Stimulated activated CD8-positive, alpha-beta memory T cell treated with anti-CD3 and anti-CD28 coated beads, Interleukin-7, amount 100 ng/mL, for 4 hours (primary cell): ENCODE results near the gene RAB7B.

Source experiments
- DNase-seq, 2 donors: peaks; one replicate each; pipeline ENCODE4 v3.0.0-alpha.2; 2020; ENCODE audit warnings: low read depth in 2 of 2

The RAB7B gene

DNA sequence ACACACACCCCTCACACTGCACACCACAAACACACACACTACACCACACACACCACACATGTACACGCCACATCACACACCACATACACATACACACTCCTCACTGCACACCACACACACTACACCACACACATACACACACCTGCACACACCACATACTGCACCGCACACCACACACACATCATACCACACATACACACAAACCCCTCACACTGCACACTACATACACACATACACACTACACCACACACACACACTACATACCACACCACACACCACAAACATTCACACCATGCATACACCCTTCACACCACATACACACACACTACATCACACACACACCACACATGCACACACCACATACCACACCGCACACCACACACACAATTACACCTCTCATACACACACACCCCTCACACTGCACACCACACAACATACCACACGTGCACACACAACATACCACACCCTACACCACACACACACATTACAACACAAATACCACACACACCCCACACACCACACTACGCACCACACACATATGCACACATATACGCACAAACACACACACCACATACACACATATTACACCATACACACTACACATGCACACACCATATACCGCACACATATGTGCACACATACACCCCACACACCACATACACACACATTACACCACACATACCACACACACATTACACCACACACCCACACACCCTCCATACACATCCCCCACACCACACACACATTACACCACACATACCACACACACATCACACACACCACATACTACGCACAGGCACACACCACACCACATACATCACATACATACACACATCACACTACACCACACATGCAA, 29.6 kb downstream of the RAB7B start:
- no peak for DNase-seq

DNA sequence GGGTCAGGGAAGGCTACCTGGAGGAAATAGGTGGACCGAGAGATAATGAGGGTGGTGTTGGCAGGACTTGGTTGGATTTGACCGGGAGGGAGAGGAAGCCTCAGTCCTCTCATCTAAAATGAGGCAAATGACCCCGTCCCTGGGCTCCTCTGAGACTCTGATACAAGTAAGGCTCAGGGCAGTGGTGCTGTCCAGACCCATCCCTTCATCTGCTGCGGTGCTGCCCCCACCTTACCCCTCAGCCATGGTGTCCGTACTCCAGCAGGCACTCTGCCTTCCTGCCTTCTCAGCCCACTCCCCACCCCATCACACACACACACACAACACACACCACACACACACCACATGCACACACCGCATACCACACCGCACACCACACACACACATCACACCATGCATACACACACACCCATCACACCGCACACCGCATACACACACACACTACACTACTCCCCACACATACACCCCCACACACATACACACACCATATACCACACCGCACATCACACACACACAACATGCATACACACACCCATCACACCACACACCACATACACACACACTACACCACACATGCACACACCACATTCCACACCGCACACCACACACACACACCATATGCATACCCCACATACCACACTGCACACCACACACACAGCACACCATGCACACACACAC, 30.6 kb downstream of the RAB7B start:
- no peak for DNase-seq

DNA sequence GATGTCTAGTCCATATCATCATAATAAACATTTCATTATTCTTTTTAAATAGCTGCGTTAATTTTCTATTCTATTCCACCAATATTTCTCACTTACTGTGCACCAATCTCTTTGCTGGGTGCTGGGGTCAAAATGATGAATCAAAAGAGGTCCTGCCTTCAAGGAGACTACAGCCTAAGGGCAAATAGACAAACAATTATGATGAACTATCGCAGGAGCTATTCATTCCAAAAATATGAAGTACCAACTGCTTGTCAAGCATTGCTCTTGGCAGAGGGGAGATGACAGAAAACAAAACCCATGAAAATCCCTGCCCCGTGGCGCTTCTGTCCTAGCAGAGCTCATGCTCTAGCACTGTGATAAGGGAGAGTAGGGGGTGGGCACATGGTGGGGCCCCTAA, 31.1 kb downstream of the RAB7B start:
- no peak for DNase-seq

DNA sequence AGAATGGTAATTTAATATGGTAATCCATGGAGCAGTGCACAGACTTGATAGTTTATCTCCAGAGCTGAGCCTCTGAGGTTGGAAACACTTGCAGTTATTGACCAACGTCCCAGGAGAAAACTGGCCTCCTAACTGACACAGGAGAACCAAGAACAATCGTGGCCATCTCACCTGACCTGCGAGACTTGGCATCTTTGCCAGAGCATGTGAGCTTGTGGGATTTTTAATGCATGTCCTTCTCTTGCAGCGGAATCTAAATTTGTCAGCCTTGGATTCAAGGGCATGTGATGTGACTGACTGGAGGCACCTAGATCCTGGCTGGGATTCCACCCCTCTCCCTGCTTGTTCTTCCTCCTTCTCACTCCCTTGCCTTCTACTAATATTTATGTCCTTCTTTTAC, 32.1 kb downstream of the RAB7B start:
- no peak for DNase-seq

DNA sequence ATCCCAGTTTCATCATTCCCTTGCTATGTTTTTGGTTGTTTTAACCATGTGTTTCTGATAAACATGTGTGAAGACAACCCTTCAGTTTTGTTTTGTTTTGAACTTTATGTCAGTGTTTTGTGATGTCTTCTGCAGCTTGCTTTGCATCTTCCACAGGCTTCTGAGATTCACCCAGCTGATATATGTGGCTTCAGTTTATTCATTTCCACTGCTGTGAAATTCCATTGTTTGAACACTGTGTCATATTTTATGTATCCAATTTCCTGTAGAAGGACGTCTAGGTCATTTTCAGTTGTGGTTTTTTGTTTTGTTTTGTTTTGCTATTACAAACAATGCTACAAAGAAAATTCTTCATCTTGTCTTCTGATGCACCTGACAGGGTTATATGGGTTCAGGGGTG, 32.7 kb downstream of the RAB7B start:
- DNase-seq = no peak

DNA sequence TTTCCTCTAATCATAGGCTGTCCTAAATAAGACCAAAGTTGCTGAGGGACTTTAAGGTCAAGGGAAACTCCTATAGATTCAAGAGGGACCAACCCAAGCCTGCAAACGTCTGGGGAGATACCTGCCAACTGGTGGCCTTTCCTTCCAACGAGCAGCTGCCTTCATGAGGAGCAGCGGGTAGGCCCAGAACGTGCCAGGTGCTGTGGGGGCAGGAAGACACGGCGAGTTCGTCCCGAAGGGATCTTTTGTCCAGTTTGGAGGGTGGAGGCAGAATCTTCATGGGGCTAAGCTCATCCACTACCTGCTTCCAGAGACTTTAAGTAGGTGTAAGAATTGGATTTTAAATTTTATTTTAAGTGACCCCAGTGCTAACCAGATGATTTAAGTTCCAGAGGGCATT, 34.0 kb downstream of the RAB7B start:
- DNase-seq = no peak

DNA sequence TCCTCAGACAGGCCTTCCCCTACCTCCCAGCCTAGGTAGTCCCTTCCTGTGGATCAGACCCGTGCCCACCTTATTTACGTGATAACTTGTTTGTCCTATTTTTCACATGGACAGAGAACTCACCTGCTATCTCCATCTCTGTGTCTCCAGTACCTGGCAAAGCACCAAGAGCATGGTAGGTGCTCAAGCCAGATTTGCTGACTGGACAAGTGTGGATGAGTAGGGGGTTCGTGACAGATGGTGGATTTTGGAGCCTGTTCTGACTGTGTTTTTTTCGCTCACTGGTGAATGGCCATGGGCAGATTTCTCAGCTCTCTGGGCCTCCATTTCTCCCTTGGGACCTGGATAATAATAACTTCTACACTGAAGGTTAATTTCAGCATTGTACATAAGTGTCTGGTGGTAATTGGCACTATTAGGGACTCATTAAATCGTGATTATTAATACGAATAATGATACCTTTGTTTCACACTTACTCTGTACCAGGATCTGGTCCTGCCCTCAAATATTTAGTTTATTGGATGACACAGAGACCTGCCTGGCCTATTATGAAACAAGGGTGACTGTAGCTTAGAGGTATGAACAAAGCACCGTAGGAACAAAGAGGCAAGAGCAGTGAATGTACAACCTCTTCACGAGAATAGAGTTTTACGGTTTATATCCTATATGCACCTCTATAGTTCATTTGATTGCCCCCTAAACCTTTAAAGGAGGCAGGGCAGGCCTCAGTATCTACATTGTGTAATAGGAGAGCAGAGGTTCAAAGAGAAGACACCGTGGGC, 35.5 kb downstream of the RAB7B start:
- DNase-seq = no peak

DNA sequence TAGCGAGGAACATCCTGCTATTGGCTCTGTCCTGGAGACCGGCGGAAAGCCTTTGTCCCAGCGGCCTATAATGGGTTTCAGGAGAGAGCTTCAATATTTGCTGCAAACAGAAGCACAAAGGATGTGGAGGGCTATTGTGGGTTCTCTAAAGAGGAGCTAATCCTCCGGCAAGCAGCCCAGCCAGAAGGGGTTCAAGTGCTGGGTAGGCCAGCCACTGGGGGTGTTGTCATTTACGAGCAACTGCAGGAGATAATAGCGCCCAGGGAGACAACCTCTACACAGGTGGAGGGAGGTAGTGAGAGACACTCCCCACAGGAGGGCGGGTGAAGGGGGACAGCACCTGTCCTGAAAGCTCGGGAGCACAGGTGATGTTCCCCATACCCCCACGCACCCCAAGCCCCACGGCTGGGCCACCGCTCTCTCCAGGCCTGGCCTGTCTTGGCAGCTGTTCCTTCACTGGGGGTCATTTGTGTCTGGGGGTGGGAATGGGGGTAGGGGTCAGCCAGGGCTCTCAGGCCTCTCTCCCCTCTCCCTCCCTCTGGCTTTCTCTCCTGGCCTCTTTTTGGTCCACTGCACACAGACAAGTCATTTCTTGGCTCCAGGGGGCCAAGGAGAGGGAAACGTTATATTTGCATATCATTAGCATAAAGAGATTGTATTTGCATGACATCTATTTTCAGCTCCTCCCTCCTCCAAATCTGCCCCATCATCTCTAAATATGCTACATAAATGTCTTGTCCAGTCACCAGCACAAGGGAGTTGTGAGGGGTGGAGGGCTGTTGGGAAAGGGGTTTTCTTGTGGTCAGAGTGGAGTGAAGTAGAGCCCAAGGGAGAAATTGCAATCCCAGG, 37.9 kb downstream of the RAB7B start:
- DNase-seq = no peak

DNA sequence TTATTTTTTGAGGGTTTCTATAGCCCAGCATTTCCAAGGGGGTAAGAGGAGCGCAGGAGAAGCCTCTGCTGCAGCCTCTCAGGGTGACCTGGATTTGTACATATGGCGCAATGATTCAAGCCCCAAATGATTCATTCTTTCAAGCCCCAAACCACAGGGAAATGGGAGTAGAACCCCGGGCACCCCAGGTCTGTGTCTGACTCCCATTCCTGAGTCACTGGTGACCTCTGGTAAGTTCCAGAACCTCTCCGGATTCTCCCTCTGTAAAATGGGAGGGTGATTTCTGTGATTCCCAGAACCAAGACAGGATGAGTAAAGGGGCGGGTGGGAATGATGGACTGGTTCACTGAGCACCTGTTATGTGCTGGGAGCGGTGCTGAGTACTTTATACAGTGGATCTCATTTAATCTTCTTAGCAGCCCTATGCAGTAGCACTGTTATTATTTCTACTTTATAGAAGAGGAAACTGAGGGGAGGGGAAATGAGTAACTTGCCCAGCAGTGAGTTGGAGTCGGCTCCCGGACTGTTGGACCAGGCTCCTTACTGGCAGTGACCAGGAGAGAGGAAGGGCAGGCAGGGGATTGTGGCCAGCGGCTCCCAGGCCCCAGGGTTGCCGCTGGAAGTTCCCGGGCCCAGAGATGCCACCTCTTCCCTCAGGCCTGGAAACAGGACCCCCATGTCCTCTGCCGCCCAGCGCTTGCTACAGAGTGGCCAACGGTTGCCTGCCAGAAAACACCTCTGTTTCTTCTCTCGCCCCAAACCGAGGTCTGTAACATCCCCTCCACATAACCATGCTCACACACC, 39.6 kb downstream of the RAB7B start:
- no peak for DNase-seq

DNA sequence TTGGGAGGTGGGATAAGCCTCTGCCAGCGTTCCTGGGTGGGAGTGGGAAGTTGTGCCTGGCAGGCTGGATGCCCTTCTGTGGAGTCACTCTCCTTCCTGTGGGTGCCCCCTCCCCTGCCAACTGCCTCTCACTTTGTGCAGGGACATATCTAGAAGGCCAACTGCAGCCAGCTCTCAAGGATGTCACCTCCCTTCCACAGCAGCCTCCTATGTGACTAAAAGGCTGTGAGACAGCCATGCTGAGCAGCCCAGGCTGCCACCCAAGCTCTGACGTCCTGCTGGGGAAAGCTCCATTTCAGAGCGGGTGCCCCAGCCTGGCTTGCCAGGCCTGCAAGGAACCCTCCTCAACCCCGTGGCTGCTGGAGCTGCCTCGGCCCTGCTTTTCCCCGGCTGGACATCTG, 40.4 kb downstream of the RAB7B start:
- no peak for DNase-seq

DNA sequence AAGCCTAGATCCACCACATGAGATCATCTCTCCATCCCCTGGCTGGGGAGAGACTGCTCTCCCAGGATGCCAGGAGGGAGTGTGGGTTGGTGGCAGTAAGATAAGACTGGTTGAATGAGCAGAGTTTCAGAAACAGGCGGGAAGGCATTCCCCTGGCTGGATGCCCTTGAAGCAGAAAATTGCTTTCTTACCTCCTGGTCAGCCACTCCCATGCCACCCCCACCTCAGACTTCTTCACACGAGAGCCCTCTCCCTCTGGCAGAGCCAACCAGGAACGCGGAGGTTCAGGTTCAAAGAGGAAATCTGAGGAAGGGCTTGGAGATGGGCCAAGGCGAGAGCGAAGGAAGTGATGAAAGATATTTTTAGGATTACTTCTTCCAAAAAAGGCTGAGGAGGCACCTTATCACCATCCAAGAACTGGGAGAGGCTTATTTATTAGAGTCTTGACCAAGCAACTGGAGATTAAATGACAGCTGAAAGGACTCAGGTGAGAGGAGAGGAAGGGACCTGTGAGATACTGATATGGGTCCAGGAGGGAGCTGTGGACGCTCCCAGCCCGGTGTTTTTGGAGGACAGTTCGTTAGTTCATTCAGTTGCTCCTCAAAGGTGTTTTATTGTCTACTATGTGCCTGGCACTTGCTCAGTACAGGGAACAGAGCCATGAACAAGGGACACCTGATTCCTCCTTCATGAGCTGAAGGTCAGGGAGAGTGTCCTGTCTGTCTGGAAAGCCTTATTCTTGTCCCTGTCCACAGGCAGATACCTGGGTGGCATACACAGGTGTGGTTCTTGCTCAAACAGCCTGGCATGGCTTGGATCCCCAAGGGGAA, 41.0 kb downstream of the RAB7B start:
- no peak for DNase-seq

DNA sequence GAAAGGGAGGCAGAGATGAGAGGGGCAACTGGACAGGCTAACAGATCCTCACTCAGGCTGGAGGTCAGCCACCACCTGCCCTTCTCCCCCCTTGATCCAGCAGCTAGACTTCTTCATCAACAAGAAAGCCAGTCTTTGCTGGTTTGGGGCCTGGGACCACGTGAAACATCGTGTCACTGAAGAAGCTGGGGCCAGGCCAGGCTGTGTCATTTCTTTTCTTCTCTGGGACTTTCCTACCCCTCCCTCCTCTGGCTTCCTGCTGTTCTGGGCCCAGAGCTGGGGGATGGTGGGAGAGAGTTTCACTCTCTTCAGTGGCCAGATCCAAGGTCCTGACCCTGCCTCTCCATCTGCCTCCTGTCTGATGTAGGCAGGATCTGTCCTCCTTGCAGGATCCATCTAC, 41.8 kb downstream of the RAB7B start:
- no peak for DNase-seq

DNA sequence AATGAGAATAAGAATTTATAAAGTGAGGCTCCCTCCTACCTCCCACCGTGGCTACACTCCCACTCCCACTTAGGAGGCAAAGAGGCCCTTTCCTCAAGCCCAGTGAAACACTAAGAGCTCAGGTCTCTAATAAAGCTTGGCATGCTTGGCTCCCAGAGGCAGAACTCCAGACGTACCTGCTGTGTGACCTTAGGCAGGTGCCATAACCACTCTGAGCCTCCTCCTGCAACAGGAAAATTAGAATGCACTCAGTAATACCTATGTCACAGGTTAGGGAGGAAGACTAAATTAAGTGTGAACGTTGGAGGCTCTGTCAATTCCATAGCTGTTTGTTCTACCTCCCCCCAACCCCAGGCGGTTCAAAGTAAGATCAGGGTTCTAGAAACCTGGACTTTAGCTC, 43.4 kb downstream of the RAB7B start:
- DNase-seq = no peak

DNA sequence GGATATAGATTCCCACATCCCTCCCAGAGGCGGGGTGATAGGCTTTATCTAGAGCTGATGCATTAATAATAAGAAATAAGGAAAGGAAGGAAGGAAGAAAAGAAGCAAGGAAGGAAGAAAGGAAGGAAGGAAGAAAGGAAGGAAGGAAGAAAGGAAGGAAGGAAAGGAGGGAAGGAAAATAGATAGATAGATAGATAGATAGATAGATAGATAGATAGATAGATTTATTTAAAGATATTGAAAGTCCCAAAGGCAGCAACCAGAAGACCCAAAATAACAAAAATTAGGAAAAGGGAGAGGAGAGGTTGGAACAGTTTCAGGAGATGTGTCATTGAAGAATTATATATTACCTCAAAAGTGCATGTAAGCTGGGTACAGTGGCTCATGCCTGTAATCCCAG, 47.7 kb downstream of the RAB7B start:
- DNase-seq = no peak

DNA sequence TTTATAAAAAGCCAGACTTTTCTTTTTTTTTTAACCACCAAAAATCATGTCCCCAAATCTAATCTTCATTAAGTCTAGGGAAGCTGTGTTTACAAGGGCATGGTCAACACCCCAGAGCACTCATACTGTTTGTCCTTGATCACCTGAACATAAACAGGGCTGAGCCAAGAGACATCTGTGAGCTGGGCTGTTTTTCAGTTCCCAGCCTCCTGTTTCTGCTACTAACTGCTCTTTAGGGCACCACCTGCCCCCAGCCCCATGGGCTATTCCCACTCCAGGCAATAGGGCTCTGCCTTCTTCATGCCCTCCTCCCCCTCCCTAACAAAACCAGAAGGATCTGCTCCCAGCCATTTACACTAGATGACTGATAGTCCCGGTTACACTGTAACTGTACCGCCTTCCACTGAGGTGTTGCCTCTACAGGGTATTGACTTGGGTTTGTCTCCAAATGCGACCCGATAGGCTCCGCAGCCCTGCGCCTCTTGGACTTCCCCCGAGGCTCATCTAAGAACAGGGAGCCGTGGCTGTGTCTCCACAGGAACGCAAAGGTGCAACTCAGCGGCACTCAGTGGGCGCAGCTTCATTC, 48.3 kb downstream of the RAB7B start:
- no peak for DNase-seq

DNA sequence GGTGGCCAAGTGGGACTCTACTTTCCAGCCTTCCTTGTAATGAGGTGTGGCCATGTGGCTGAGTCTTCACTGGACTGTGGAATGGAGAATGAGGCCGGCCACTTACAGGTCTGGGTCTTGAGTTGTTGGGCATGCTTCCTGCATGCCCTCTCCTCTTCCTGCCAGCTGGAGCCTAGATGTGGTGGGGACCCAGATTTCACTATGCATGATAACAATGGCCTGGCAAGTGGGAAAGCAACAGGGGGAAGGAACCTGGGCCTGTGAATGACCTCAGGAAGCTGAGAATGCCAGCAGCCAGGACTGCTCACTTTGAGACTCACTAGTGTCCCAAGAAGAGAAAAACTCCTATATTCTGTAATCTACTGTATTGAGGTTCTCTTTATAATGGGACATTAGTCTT, 51.4 kb downstream of the RAB7B start:
- no peak for DNase-seq

DNA sequence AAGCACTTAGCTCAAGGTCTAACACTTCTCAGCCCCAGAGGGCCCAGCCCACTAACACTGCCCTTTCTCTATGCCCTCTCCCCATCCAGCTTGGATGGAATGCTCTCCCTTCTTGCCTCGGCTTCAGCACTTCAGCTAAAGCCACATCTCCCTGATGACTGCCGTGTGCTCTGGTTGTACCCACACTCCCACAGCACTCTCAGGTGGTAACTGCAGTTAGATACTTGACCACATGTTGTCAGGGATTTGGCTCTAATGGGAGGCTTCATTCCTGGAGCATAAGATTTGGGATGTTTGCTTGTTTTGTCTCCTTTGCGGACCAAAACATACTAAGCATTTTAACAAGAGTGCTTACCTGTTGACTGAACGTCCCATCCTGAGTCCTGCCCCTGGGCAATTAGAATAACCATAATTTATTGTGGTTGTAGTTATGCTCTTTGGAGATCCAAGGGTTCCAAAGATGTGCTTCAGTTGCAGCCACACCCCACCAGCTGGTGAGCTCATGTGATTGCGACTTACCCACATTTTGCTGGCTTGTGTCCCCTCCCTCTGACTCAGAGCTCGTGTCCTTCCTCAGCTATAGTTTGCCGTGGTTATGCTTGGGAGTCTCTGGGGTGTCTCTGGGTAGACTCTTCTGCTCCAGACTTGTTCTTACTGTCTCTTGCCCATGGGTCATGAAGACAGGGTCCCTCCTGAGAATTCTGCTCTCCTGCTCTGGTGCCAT, 52.2 kb downstream of the RAB7B start:
- DNase-seq = no peak

DNA sequence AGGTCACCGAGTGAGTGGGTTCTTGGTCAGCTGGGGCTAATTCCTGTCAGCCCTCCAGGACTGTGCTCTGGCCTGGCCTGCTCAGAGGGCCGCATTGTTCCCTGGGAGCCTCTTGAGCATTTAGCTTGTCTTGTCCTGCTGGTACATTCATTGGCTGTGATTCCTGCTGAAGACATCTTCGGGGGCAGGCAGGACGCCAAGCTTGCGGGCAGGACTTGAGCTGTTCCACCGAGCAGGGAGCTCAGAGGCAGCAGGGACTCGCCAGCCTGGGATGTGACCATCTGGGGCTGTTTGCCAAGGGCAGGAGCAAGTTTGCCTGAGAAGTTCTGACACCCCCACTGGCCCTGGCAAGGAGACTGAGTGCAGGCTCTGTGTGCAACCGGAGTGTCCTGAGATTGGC, 52.9 kb downstream of the RAB7B start:
- no peak for DNase-seq

DNA sequence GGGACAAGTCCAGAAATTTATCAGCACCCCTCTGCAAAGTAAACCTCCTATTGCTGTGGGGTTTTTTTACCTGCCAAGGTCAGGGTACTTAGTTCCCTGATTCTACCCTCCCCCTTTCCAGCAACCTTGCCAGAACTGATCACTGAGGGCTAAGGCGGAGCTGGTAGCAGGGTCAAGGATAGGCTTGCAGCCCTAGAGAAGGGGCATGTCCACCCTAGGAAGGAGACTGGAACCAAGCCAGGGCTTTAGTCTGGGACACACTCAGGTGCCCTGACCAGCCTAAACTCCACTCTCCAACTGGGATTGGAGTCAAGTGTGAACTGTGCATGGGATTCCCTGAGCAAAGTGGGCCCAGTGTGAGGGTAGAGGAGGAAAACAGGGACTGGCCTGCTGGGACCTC, 53.4 kb downstream of the RAB7B start:
- DNase-seq = no peak
